AML-193 (cell line): Measurements from ENCODE around the gene HMCN1.
"Not testable (repeated sequence)": the region's sequence is repeated elsewhere in the genome, so short reads cannot be mapped to it uniquely, and the experiment has no call there.

Source experiments
- DNase-seq, 2 experiments: peaks; one replicate each; lab custom pipeline; 2025; lab: John Stamatoyannopoulos, UW

Gene HMCN1

DNA sequence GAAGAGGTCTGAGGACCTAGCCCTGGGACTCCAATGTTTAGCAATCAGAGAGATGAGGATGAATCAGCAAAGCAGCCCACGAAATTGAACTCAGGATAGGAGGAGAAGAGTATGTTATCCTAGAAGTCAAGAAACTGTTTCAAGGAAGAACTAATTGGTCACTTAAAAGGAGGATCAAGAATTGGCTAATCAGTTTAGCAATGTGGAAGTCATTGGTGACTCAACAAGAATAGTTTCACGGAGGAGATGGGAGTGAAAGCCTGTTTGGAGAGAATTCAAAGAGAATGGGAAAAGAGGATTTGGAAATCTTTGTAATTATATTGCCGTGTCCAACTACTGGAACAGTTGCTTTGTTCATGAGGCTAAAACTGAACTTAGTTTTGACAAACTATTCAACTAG lies 7.4 kb downstream of the HMCN1 start:
- DNase-seq: no peak

DNA sequence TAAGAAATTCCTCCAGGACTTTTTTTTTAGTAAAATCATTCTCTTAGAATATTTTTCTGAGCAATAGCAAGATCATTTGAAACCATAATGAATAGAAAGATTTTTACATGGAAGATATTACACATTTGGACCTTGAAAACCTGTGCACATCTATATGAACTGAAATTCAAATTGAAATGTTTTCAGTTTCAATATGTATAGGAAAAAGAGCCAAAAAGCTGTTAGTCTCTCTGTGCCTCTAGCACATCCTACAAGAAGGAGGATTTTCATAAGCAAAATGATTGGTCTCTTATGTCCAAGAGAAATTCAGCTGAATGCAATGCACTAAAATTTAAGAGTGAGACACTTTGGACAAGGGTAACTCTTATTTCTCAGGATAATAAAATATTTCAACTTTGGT lies 8.2 kb downstream of the HMCN1 start:
- no peak for DNase-seq

DNA sequence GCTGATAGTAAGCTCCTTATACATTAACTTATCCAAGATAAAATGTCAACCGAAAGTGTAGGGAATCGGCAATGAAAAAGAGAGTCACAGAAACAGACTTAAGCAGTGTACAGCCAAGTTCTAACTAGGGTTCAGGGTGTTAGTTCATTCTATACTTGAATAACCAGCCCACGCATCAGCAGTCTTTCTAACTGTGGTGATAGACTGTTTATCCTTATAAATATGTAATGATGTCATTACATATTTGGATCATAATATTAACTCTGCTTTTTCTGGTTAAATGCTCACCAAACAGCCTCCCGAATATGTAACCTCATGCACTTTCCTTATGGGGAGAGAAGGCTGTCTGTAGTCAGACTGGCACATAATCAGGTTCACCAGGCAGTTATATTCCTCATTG lies 11.0 kb downstream of the HMCN1 start:
- DNase-seq: no peak

DNA sequence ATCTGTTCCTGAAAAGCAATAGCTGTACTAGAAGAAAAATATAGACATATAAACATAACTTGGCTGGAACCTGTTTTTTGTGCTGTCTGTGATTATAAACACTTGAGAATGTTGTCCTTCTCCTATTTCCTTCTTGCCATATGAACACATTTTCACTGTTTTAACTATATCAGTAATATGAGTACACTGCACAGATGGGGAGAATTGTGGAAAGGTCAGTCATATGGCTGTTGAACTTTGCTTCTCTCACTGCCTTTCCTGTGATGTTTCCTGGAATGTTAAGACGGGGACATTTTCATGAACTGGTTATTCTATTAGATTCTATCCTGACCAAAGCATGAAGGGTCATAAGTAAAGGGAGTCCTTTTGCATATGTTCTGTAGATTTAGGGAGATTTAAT lies 24.9 kb downstream of the HMCN1 start:
- no peak for DNase-seq

DNA sequence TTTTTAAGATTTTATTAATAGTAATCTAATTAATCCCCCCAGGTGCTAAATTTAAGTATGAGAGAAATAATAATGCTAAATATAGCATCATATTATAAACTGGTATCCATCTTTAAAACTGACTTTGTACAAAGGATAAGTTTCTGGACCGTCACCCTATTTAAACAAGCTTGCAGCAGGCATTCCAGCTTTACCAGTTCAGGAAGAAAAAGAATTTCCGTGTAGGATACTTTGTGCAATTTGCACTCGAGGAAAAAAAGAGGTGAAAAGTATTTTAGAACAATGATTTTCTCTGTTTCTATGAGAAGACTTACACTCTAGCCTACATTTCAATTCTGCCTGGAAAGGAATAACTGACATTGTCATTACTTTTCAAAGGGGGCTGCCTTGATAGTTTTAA lies 27.6 kb downstream of the HMCN1 start:
- no peak for DNase-seq

DNA sequence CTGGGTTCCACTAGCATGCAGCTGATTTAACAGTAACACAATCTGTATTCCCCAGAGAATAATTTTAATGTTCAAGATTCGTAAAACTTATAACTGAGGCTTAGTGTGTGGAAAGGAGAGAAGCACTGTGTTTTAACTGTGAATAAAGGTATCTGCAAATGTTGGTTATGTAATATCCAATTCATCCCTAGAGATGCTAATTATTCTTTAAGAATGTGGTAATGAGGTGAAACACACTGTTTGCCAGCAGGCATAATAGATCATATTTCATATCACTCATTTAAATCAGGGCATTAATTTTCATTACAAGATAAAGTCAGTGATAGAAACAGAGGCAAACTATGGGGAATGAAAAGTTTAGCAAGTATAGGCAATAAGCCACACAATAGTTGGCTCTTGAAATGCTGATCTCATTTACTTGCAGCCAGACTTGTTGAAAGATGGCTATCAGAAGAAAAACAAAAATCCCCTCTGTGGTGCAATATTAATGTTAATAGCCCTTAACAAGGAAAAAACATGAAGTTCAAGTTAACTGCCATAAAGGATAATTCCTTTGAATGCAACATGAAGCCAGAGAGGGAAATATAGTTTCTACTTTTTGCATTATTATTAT lies 33.4 kb downstream of the HMCN1 start:
- no peak for DNase-seq

DNA sequence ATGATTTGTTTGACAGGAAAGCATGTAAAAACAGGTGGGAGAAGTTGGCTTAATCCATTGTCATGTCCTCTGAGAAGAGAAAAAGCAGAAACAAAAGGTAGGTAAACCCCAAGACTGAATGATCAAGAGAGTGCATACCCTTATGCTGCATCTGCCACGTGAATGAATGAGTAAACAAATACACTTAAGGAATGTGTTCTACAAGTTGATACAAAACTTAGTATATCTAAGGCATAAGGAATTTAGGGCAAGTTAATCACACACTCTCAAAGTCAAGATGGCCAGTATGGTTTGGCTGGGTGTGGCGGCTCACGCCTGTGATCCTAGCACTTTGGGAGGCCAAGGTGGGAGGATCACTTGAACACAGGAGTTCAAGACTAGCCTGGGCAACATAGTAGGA lies 34.2 kb downstream of the HMCN1 start:
- no peak for DNase-seq

DNA sequence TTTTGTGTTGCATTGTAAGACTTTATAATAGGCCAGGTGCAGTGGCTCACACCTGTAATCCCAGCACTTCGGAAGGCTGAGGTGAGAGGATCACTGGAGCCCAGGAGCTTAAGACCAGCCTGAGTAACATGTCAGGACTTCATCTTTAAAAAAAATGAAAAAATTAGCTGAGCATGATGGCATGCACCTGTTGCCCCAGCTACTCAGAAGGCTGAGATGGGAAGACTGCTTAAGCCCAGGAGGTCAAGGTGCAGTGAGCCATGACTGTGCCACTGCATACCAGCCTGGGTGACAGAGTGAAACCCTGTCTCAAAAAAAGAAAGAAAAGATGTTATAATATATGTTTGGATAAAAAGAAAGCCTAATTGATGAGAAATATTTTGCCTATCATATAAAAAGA lies 34.9 kb downstream of the HMCN1 start:
- DNase-seq: no peak

DNA sequence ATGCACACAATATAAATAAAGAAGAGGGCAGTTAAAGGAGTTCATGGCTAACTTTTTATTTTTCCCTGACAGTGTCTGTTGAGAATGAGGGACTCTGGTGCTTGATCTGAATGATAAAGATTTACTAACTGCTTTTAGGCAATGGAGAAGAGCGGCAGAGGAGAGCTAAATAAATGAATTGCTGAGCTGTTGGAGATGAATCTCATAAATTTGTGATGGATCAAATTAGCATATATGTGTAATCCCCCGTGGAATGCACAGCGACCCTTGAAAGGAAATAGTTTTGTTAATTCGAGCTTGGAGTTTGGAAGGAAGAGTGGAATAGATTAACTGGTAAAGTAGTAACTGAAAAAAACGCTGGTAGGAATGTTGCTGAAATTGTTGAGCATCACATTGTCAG lies 40.2 kb downstream of the HMCN1 start:
- DNase-seq: no peak

DNA sequence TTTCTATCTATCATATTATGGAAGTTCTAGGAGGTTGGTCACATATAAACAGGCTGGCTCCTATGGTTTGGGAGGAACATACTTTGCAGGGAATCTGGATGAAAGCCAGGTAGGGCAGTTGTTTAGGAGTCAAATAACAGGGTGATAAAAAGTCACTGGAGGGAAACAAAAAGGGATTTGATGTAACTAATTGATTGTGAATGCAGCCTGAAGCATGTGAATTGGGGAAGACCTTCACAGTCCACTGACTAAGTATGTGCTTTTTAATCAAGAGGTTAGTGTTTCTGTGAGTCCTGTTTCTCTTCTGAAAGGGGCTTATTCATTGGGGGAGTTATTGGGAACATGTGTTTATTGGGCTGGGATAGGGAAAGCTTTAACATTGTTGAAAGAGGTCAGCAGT lies 41.3 kb downstream of the HMCN1 start:
- no peak for DNase-seq

DNA sequence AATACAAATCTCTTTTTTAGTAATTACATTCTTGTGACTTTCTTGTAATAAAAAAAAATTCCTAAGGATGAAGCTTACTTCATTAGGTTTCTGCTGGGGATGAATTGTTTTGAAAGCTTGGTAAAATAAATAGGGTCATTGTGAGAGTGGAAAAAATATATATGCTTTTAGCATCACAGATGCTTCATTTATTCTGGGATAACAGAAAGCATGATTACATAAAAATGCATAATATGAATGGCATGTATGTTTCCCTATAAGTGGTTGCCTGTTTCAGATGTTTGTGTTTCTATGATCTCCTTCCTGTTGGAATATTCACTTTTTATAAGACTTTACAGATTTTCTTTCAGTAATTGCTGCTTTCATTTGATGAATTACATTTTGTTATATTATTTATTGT lies 42.3 kb downstream of the HMCN1 start:
- DNase-seq: no peak

DNA sequence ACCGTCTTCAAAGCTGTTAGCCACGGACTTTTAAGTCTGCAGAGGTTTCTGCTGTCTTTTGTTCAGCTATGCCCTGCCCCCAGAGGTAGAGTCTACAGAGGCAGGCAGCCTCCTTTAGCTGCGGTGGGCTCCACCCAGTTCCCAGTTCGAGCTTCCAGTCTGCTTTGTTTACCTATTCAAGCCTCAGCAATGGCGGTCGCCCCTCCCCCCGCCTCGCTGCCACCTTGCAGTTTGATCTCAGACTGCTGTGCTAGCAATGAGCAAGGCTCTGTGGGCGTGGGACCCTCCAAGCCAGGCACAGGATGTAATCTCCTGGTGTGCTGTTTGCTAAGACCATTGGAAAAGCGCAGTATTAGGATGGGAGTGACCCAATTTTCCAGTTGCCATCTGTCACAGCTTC lies 49.7 kb downstream of the HMCN1 start:
- not testable (repeated sequence) for DNase-seq

DNA sequence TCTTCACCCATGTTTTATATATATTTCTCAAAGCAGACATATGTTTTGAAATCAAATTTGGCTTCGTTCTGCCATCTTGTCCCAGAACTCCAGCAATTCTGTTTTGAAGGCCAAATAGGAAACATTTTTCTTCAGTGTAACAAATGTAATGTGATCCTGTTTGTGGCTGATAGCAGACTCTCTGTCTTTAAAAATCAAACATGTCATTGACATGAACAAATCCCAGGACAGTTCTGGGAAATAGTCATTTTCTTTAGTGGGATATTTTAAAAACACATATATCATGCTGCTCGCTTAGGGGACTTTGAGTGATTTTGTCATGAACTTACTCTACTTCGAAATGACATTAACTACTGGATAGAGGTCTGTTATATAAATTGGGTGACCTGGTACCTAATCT lies 51.4 kb downstream of the HMCN1 start:
- no peak for DNase-seq

DNA sequence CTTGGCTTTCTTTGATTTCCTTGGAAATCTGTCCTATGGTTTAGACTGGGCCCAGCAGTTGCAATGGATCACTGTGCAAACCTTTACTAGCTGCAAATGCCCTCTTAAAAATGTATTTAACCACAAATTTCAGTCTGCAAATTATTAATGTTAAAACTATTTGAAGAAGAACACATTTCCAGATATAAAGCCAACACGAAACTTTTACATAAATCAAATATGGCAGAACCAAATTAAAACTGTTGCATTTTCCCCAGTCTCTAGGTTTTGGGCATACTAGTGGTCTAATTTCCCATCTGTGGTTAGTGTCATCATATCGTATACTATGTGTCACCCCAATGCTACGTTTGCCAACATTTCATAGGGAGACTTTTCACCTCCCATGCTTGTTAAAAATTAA lies 52.3 kb downstream of the HMCN1 start:
- no peak for DNase-seq

DNA sequence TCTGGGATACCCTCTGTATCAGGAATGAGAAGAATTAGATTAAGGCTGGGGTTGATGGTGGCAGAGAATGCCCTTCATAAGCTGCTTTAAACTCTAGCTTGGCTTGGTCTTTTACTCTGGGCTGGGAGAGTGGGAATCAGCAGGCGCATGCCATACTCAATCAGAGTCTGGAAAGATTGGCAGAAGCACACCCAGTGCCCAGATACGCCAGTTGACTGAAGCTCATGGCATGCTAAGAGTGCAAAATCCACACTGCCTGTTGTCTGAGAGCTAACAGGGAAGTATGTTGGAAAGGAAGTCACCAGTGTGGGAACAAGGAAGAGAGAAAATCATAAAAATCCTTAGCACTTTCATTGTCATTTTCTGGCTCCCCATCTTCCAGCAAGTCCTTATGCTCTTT lies 53.0 kb downstream of the HMCN1 start:
- no peak for DNase-seq

DNA sequence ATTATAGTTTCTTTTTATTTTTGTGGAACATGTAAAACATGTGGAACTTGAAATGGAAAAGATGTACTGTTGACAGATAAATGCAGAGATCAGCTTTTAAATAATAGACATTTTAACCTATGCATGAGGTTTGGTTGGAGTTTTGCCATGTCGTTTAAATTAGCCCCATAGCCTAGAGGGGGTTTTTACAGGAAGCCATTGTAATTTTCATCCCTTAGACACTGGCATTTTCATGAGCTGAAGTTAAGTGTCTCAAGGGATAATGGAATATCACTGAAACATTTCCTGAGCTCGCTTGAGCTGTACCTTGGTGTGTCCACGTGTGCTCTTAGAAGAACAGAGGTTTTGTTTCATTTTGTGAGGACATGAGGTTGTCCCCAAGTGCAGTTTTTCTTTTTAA lies 54.2 kb downstream of the HMCN1 start:
- DNase-seq: no peak

DNA sequence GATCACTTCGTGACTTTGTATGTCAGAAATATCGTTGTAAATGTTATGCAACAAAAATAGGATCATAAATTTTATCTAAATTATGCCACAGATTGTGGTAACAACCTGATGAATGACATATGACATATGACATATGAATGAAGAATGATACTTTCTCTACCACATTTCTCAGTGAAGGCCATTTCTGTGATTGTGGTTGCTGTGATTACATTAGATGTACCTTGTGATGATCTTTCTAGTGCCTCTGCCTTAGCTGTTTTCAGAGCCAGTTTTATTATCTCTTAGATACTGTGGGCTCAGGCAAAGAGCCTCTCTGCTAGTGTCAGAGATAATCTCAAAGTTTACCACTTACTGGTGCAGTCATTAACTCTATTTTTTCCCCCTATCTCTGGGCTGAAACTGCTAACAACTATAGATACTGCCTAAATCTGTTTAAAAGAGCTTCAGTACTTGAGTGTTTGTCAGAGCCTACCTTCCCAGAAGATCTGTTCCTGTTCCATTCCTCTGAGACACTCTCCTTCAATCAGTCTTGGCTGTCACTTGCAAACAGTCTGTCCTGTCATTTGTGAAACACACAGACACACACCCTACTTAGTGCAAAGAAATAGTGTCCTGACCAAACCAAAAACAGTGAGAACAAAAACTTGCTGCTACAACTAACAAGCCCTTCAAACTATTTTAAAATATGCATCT lies 55.5 kb downstream of the HMCN1 start:
- DNase-seq: no peak

DNA sequence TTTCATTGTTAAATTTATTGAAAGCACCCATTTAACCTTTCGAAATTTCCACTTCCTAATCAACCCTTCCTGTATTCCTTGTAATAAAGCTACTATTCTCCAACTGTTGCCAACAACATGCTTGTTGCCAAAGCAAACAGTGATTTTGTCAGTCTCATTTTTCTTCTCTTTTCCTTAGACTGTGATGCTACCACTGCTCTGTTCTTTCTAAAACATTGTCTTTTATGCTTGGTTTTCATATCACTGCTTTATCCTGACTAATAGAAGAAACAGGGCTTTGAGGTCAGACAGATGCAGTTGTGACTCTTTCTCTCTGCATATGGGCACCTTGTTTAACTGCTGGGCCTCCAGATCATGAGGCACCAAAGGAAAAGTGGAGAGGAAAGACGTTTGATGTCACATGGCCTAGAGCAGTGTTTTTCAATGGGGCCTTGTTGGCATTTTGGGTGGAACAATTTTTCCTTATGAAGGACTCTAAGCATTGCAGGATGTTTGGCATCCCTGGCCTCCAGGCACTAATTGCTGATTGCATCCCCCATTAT lies 56.1 kb downstream of the HMCN1 start:
- DNase-seq: no peak

DNA sequence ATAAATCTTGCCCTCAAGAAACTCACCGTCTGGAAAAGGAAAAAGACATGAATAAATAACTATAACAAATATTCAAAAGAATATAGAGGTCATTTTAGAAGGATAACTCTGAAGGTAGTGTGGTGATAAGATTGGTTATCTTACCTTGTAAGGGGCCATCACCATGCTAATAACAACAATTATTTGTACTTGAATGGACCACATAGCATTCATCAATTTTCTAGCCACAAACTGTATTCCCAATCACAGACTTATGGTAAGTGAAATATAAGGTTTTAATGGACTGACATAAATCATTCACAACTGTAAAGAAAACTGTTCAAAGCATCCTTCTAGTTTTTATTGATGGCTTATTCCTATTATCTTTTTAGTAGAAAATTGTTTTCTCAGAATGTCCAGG lies 57.8 kb downstream of the HMCN1 start:
- DNase-seq: no peak

DNA sequence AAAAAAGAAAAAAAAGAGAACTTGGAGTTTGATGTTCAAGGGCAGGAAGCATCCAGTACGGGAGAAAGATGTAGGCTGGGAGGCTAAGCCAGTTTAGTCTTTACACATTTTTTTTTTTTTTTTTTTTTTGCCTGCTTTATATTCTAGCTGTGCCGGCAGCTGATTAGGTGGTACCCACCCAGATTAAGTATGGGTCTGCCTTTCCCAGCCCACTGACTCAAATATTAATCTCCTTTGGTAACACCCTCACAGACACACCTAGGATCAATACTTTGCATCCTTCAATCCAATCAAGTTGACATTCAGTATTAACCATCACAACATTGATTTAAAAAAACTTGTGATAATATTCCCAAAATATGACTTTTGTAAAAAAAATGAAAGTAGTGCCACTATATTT lies 60.3 kb downstream of the HMCN1 start:
- not testable (repeated sequence) for DNase-seq

DNA sequence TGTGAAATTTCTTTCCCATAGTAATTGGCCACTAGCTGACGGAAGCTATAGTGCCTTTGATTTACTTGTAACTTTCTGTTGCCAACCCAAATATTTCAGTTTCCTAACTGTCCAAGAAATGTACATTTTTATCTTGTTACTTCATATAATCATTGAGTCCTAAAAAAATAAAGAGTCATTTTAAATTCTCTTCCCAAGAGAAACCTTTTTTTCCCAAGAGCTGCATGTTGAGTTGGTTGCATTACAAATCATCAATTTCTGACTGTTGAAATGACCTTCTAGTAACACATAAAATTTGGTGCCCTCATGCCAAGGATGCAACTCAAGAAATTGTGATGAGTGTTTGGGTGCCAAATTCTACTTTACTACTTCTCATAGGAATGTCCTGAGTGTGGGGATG lies 61.0 kb downstream of the HMCN1 start:
- no peak for DNase-seq

DNA sequence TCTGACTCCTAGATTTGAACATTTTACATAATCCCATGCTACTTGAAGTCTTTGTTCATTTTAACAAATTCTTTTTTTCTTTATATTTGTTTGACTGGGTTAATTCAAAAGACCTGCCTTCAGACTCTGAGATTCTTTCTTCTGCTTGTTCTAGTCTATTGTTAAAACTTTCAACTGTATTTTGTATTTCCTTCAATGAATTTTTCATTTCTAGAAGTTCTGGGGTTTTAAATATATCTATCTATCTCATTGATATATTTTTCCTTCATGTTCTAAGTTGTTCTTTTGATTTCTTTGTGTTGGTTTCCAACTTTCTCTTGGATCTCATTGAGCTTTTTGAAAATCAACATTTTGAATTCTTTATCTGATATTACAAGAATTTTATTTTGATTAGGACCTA lies 64.3 kb downstream of the HMCN1 start:
- DNase-seq: no peak

DNA sequence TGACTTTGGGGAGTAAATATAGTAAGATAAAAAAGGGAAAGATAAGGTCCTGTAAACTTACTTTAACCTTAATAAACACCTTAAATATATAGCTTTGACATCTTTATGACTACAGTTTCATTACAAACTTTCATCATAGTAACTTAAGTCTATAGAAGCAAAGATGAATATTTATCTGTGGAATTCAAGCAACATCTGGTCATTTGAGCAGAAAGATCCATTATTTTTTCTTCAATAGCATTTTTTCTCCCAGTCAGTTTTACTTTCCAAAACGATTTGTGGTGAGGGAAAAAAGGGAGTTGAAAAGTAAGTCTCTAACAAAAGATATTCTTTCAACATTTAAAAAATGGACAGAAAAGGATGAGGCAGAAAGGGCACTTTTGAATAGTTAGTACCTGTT lies 69.0 kb downstream of the HMCN1 start:
- DNase-seq: no peak

DNA sequence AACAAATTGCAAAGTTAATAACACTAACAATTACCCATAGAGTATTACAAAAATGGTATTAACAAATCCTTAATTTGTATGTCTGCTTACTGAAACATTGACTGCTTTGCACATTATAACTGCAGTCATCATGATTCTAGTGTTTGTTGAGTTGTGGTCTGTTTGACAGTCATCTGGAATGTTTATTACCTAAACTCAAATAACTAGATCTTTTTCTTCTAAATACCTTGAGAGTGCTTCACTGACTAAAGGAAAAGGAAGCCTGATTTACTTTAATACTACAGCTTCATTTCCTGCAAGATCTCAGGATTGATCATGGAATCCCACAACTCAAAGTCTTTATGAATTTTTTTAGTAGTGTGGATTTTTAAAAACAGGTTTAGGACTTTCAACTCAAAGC lies 70.0 kb downstream of the HMCN1 start:
- DNase-seq: no peak
